IPS DF 4.7 (cell line): Measurements from ENCODE around the gene PAPOLB.
"Not testable (repeated sequence)": the region's sequence is repeated elsewhere in the genome, so short reads cannot be mapped to it uniquely, and the experiment has no call there.

Experiments used
- DNase-seq: peaks from one replicate; pipeline ENCODE4 v3.0.0-alpha.2; 2013; ENCODE audit warnings: low spot score; ENCODE audit errors: extremely low read depth

The PAPOLB gene

DNA sequence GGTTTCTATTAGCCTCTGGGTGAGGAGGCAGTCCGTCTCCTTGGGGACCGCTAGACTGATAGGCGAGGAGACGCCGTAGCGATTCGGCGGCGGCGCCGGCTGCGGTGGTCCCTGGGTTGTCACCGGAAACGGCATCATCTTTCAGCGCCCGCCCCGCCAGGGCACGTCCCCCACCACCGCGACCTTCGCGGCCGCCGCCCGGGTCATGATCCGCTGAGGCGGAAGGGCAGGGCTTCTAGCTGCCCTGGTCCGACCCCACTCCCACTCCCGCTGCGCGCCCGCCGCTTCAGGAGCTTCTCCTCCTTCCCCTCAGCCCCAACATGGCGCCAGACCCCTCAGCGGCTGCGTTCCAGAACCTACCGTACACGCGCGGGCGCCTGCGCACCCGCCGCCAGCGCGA lies at the start of gene PAPOLB:
PAPOLB (minus strand) TSS at position 358 of the 400 bp plus-strand sequence; CDS start at position 138, 220 bp downstream.
- DNase-seq: no peak

DNA sequence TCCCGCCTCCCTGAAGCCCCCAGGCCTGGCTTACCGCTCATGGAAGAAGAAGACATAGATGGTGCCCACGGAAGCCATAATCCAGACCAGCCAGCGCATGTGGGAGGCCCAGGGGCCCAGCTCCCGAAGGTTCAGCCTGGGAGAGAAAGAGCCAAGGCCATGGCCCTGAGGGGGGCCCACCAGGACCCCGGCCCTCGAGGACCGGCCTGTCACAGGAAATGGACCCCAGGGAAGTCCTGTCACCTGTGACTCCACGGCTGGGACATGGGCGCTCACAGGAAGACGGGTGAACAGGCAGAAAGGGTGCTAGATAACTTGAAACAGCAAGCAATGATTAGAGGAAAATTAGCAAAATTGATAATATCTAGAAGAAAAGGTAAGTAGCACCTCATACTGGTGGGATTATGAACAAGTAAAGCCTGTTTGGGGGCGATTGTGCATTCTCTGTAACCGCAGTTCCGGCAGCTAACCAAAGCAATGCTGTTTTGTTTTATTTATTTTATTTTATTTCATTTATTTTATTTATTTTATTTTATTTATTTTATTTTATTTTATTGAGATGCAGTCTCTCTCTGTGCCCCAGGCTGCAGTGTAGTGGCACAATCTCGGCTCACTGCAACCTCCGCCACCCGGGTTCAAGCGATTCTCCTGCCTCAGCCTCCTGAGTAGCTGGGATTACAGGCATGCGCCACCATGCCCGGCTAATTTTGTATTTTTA lies 49.4 kb upstream of the PAPOLB start:
- no peak for DNase-seq

DNA sequence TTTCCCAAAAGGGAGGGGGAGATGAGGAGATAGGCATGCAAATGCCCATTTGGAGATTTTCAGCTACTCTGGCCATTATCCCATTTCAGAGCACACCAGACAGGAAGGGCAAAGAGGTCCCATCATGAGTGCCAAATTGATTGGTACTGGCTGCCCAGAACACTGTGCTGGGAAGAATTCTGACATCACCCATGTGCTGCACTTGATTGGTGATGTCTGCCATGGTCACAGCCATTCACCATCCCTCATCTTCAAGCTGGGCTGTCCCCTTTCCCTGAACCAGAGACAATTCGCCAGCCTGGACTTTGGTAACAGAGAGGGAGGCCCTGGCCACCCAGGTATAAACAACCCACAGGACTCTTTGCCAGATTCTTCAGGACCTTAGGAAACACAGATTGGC lies 44.9 kb upstream of the PAPOLB start:
- DNase-seq: no peak

DNA sequence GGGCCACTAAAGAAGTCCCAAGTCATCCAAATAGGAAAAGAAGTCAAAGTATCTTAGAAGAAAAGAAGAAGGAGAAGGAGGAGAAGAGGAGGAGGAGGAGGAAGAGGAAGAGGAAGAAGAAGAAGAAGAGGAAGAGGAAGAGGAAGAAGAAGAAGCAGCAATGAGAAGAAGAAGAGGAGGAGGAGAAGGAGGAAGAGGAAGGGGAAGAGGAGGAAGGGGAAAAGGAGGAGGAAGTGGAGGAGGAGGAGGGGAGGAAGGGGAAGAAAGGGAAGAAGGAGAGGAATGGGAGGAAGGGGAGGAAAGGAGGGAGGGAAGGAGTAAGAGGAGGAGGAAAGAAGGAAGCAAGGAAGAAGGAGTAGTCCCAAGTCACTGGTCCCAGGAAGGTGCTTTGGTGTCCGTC lies 43.3 kb upstream of the PAPOLB start:
- DNase-seq: no peak

- DNase-seq: no peak
These were observed 42.5 kb upstream of the PAPOLB start for GRCh38 chr7:4904346-4904745.

DNA sequence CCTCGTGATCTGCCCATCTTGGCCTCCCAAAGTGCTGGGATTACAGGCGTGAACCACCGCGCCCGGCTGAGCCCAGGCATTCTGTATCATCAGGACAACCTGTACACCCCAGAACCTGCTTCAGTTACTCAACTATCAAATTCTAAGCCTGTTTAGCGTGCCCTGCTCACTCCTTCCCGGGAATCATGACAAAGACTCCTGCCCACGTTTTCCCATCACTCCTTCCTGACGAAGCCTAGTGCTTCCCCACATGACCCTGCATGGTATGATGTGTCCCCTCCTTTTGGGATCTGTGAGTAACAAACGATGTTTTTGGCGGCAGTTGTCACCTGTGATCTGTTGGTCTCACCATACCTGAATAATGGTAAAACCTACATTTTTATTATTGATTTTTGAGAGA lies 33.9 kb upstream of the PAPOLB start:
- DNase-seq: no peak

- DNase-seq: no peak
These were observed 32.7 kb upstream of the PAPOLB start for GRCh38 chr7:4894482-4894881.

DNA sequence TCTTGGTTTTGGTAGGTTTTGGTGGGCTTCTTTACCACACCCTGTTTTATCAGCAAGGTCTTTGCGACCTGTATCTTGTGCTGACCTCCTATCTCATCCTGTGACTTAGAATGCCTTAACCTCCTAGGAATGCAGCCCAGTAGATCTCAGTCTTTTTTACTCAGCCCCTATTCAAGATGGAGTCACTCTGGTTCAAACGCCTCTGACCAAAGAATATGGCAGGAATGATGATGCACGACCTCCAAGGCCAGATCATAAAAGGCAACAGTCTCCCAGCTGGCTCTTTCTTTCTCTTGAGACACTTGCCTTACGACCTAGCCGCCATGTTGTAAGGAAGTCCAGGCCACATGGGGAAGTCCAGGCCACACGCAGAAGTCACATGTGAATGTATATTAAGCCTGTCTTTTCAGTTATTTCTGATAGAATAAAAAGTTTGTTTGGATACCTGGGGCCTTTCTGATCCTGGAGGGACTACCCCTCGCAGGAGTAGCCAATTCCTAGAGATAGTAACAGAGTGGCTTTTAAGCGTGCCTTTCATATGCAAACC lies 32.2 kb upstream of the PAPOLB start:
- DNase-seq: no peak

DNA sequence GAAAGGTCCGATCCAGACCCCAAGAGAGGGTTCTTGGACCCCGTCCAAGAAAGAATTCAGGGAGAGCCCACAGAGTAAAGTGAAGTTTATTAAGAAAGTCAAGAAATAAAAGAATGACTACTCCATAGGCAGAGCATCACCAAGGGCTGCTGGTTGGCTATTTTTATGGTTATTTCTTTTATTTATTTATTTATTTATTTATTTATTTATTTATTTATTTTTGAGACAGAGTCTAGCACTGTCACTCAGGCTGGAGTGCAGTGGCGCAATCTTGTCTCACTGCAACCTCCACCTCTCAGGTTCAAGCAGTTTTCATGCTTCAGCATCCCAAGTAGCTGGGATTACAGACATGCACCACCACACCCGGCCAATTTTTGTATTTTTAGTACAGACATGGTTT lies 31.4 kb upstream of the PAPOLB start:
- DNase-seq: not testable (repeated sequence)

DNA sequence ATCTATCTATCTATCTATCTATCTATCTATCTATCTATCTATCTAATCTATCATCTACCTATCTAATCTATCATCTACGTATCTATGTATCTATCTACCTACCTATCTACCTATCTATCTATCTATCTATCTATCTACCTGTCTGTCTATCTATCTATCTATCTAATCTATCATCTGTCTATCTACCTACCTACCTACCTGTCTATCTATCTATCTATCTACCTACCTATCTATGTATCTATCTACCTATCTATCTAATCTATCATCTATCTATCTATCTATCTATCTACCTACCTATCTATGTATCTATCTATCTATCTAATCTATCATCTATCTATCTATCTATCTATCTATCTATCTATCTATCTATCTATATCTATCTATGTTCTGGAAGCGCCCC lies 29.7 kb upstream of the PAPOLB start:
- not testable (repeated sequence) for DNase-seq

- DNase-seq: no peak
These were observed 27.9 kb upstream of the PAPOLB start for GRCh38 chr7:4889682-4890081.

GRCh38 chr7:4888161-4888560 lies 26.3 kb upstream of the PAPOLB start:
- DNase-seq: no peak

DNA sequence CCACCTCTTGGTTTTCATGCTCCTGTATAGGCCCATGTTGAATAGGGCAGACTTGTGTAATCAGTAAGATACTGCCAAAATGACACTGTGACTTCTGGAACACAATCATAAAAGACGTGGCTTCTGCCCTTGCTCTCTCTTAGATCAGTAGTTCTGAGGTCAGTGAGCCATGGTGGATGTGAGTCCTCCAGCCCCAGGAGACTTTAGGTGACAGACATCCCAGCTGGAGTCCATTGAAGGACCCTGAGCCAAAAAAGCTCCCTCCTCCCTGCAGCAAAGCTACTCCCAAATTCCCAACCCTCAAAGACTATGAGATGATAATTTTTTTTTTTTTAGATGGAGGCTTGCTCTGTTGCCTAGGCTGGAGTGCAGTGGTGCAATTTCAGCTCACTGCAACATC lies 24.8 kb upstream of the PAPOLB start:
- DNase-seq: no peak

GRCh38 chr7:4885317-4885807 lies 23.5 kb upstream of the PAPOLB start:
- no peak for DNase-seq

- no peak for DNase-seq
These were observed 22.3 kb upstream of the PAPOLB start for GRCh38 chr7:4884164-4884563.

DNA sequence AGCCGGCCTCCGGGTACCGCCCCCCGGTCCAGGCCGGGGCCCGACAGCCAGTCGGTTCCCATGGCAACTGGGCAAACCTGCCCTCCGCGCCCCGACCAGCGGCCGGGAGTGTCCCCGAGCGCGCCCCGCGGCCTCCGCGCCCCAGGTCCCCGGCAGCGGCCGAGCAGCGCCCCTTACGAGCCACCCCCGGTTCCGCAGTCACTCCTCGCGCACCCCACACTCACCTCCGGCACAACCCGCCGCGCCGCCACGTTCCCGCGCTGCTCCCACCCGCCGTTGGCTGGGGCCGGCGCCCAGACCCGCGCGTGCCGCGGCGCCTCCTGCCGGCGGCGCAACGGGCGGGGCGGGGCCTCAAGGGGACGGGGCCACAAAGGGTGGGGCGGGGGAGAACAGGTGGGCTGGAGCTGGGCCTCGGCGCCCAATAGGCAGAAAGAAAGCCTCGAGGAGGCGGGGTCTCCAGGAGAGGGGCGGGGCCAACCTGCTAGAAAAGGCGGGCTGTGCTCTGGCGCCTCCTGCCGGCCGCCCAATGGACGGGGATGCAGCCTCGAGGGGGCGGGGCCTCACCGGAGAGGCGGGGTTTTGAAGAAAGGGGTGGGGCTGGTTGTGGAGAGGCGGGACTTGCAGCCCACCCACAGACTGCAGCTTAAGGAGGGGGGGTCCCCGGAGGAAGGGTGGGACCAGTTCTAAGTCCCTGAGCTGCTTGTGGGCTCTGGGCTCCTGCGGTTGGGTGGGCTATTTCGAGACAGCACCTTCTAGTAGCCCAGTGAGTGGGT lies 21.7 kb upstream of the PAPOLB start, which contains the start of gene RADIL:
RADIL (minus strand) TSS at position 345 of the 773 bp plus-strand sequence. CDS start 5,577 bp downstream, outside the sequence.
- no peak for DNase-seq

DNA sequence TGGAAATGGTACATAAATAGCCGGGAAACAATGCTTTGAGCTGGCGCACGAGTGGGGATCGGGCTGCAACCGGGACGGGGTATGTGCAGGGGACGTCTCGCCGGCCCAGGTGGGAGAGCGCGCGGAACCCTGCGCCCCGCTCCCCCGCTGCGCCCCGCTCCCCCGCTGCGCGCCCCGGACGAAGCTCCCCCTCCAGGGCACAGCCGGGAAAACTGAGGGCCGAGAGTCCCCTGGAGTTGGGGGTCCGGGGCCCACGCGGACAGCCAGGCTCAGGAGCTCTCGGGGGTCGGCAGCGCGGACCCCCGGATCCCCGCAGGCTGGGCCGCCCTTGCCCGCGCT lies 21.2 kb upstream of the PAPOLB start:
- no peak for DNase-seq

DNA sequence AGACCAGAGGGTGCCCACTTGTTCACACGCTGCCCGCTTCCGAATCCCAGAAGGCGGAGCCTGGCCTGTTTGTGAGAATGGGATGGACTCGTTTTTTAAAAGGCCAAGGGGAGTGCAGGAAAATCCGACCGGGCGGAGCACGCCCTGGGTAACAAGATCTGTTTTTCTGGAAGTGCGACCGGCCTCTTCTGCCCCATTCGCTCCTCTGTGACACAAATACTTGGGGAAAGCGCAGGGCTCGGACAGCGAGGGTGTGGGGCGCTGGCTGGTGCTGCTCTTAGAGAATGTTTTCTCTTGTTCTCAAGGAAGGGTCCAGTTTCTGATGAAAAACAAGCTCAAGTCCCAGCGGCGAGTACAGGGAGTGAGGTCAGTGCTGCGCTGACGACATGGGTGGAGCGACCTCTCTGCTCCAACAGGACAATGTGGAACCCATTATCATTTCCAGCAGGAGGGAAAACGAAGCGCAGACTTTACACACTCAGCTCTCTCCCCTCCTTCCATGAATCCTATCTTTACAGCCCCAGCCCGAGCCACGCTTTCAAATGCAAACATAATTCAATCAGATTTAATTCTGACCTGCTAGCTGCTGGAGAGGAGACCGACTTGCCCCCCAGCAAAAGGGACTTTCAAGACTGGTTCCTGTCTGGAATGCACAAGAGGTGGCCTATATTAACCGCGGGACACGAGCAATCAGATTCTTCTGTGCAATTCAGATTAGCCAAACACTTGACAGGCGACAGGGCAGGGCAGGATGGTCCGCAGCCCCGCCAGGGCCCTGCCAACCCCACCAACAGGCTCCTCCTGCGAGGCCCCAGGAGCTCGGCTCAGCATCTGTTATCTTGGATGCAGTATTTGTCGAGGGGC lies 20.6 kb upstream of the PAPOLB start:
- no peak for DNase-seq

DNA sequence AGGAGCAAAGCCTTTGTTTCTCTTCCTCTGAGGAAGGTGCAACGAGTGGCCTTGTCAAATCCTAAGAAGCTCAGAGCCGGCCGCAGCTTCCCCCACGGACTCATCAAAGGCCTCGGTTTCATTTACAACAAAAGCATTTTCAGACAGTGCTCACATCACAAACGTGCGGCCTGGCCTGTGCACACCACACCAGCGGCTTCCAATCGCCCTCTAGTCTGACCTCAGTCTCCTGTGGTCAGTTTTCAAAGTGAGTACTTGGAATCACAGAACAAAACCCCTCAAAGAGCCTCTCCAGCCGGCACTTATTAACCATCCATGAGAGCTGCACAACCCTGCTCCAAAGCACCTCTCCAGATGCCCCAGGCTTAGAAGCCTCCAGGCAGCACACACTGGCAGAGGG lies 18.4 kb upstream of the PAPOLB start:
- DNase-seq: no peak

- DNase-seq: no peak
These were observed 17.7 kb upstream of the PAPOLB start for GRCh38 chr7:4879396-4880081.
